ENCODE results near the gene CTNNBL1. TPM values are rescaled to one million over a fixed set of nuclear protein-coding genes. Genes with fewer than 3 reads are reported as not detected.
A peak's percentile ranks its signal among the peaks of the same experiment; 100 is the strongest.
"Not testable (repeated sequence)": the region's sequence is repeated elsewhere in the genome, so short reads cannot be mapped to it uniquely, and the experiment has no call there.

CTNNBL1 gene
- total RNA-seq, 2 experiments from 2014 or later, result 66.4 to 75.4 TPM

GRCh38 chr20:37664595-37664994 lies 29.2 kb upstream of the CTNNBL1 start:
- peaks cover 15% of the 10 kb centered on the region for H3K27me3 Mint-ChIP-seq (ENCODE audit: low read depth)
- H3K36me3 Mint-ChIP-seq (ENCODE audit: low read depth); H3K4me3 Mint-ChIP-seq; H3K4me1 Mint-ChIP-seq (ENCODE audit: low read depth); CTCF ChIA-PET; H3K27ac Mint-ChIP-seq; DNase-seq; H3K9me3 Mint-ChIP-seq; intact Hi-C loops (cut with micrococcal nuclease): not testable (repeated sequence)

- Mint-ChIP-seq H3K4me1 (ENCODE audit: low read depth) (no peaks in the 10 kb centered on the region), H3K9me3 (peaks cover 5% of the 10 kb centered on the region), H3K27ac (no peak overlapping the region), H3K4me3 (no peak overlapping the region), H3K27me3 (ENCODE audit: low read depth) (peaks cover 36% of the 10 kb centered on the region), H3K36me3 (ENCODE audit: low read depth) (no peaks in the 10 kb centered on the region)
- intact Hi-C loops (cut with micrococcal nuclease), result no loop called here
- CTCF ChIA-PET, result no interaction called here
- DNase-seq, result no peak
Measured at GRCh38 chr20:37668166-37668565, 25.7 kb upstream of the CTNNBL1 start.

GRCh38 chr20:37669062-37669772 lies 24.6 kb upstream of the CTNNBL1 start:
- Mint-ChIP-seq H3K4me3 (no peak overlapping the region), H3K4me1 (ENCODE audit: low read depth) (no peaks in the 10 kb centered on the region), H3K36me3 (ENCODE audit: low read depth) (no peaks in the 10 kb centered on the region), H3K9me3 (peaks cover 5% of the 10 kb centered on the region), H3K27me3 (ENCODE audit: low read depth) (peaks cover 33% of the 10 kb centered on the region), H3K27ac (no peak overlapping the region)
- intact Hi-C loops (cut with micrococcal nuclease), result no loop called here
- DNase-seq, result no peak
- CTCF ChIA-PET, result no interaction called here

GRCh38 chr20:37669773-37670236 lies 24.0 kb upstream of the CTNNBL1 start:
- Mint-ChIP-seq H3K27ac (no peak overlapping the region), H3K27me3 (ENCODE audit: low read depth) (peaks cover 33% of the 10 kb centered on the region), H3K9me3 (peaks cover 2% of the 10 kb centered on the region), H3K36me3 (ENCODE audit: low read depth) (no peaks in the 10 kb centered on the region), H3K4me1 (ENCODE audit: low read depth) (no peaks in the 10 kb centered on the region), H3K4me3 (no peak overlapping the region)
- CTCF ChIA-PET, result no interaction called here
- intact Hi-C loops (cut with micrococcal nuclease), result no loop called here
- no peak for DNase-seq

GRCh38 chr20:37670351-37670791 lies 23.5 kb upstream of the CTNNBL1 start:
- H3K4me3 Mint-ChIP-seq, result no peak overlapping the region
- intact Hi-C loops (cut with micrococcal nuclease), result no loop called here
- H3K27ac Mint-ChIP-seq, result no peak overlapping the region
- H3K27me3 Mint-ChIP-seq (ENCODE audit: low read depth), result peaks cover 33% of the 10 kb centered on the region
- no peaks in the 10 kb centered on the region for H3K4me1 Mint-ChIP-seq (ENCODE audit: low read depth)
- no peak for DNase-seq
- H3K9me3 Mint-ChIP-seq, result peaks cover 2% of the 10 kb centered on the region
- H3K36me3 Mint-ChIP-seq (ENCODE audit: low read depth), result no peaks in the 10 kb centered on the region
- CTCF ChIA-PET, result no interaction called here

GRCh38 chr20:37672143-37672542 lies 21.7 kb upstream of the CTNNBL1 start:
- no peak for DNase-seq
- CTCF ChIA-PET, result no interaction called here
- intact Hi-C loops (cut with micrococcal nuclease), result no loop called here
- H3K27ac Mint-ChIP-seq, result no peak overlapping the region
- H3K27me3 Mint-ChIP-seq (ENCODE audit: low read depth), result peaks cover 33% of the 10 kb centered on the region
- no peaks in the 10 kb centered on the region for H3K9me3 Mint-ChIP-seq
- H3K4me3 Mint-ChIP-seq, result no peak overlapping the region
- no peaks in the 10 kb centered on the region for H3K4me1 Mint-ChIP-seq (ENCODE audit: low read depth)
- no peaks in the 10 kb centered on the region for H3K36me3 Mint-ChIP-seq (ENCODE audit: low read depth)

- intact Hi-C loops (cut with micrococcal nuclease), result no loop called here
- H3K9me3 Mint-ChIP-seq, result no peaks in the 10 kb centered on the region
- no peak overlapping the region for H3K27ac Mint-ChIP-seq
- CTCF ChIA-PET, result no interaction called here
- DNase-seq, result no peak
- no peaks in the 10 kb centered on the region for H3K4me1 Mint-ChIP-seq (ENCODE audit: low read depth)
- H3K36me3 Mint-ChIP-seq (ENCODE audit: low read depth), result no peaks in the 10 kb centered on the region
- H3K27me3 Mint-ChIP-seq (ENCODE audit: low read depth), result peaks cover 38% of the 10 kb centered on the region
- H3K4me3 Mint-ChIP-seq, result no peak overlapping the region
Measured at GRCh38 chr20:37673444-37673843, 20.4 kb upstream of the CTNNBL1 start.

- no peaks in the 10 kb centered on the region for H3K36me3 Mint-ChIP-seq (ENCODE audit: low read depth)
- no peak for DNase-seq
- peaks cover 21% of the 10 kb centered on the region for H3K27me3 Mint-ChIP-seq (ENCODE audit: low read depth)
Measured at GRCh38 chr20:37676440-37676839, 17.4 kb upstream of the CTNNBL1 start.

GRCh38 chr20:37677969-37678861 lies 15.6 kb upstream of the CTNNBL1 start:
- peaks cover 17% of the 10 kb centered on the region for H3K27me3 Mint-ChIP-seq (ENCODE audit: low read depth)
- CTCF ChIA-PET, result interaction anchor here (0.6 kb wide), 1 partner anchor 342 kb away, joined by 3 read pairs; no protein-coding TSS in a partner anchor
- H3K4me3 Mint-ChIP-seq, result no peak overlapping the region
- H3K36me3 Mint-ChIP-seq (ENCODE audit: low read depth), result no peaks in the 10 kb centered on the region
- H3K9me3 Mint-ChIP-seq, result no peaks in the 10 kb centered on the region
- no peak for DNase-seq
- intact Hi-C loops (cut with micrococcal nuclease), result no loop called here
- no peaks in the 10 kb centered on the region for H3K4me1 Mint-ChIP-seq (ENCODE audit: low read depth)
- H3K27ac Mint-ChIP-seq, result no peak overlapping the region

More at GRCh38 chr20:37676440-37676839, 17.4 kb upstream of the CTNNBL1 start:
- Mint-ChIP-seq H3K4me1 (ENCODE audit: low read depth) (no peaks in the 10 kb centered on the region), H3K4me3 (no peak overlapping the region), H3K9me3 (no peaks in the 10 kb centered on the region), H3K27ac (no peak overlapping the region)
- CTCF ChIA-PET, result no interaction called here
- intact Hi-C loops (cut with micrococcal nuclease), result no loop called here

GRCh38 chr20:37679751-37680150 lies 14.1 kb upstream of the CTNNBL1 start:
- H3K9me3 Mint-ChIP-seq, H3K4me3 Mint-ChIP-seq: not testable (repeated sequence)

GRCh38 chr20:37680420-37680819 lies 13.4 kb upstream of the CTNNBL1 start:
- Mint-ChIP-seq H3K36me3 (ENCODE audit: low read depth) (no peaks in the 10 kb centered on the region), H3K4me3 (no peak overlapping the region), H3K4me1 (ENCODE audit: low read depth) (no peaks in the 10 kb centered on the region), H3K27me3 (ENCODE audit: low read depth) (peaks cover 20% of the 10 kb centered on the region), H3K9me3 (no peaks in the 10 kb centered on the region), H3K27ac (peak overlapping the region; percentile 15)
- CTCF ChIA-PET, result no interaction called here
- no peak for DNase-seq
- intact Hi-C loops (cut with micrococcal nuclease), result no loop called here

More at GRCh38 chr20:37679751-37680150, 14.1 kb upstream of the CTNNBL1 start:
- CTCF ChIA-PET; H3K36me3 Mint-ChIP-seq (ENCODE audit: low read depth); DNase-seq; H3K27ac Mint-ChIP-seq; H3K4me1 Mint-ChIP-seq (ENCODE audit: low read depth); intact Hi-C loops (cut with micrococcal nuclease): not testable (repeated sequence)
- H3K27me3 Mint-ChIP-seq (ENCODE audit: low read depth), result peaks cover 17% of the 10 kb centered on the region

- no peak overlapping the region for H3K27ac Mint-ChIP-seq
- DNase-seq, result no peak
- H3K27me3 Mint-ChIP-seq (ENCODE audit: low read depth), result peaks cover 20% of the 10 kb centered on the region
- intact Hi-C loops (cut with micrococcal nuclease), result no loop called here
- no peaks in the 10 kb centered on the region for H3K9me3 Mint-ChIP-seq
- H3K4me3 Mint-ChIP-seq, result no peak overlapping the region
- CTCF ChIA-PET, result interaction anchor here (0.5 kb wide), 1 partner anchor 1073 kb away, joined by 3 read pairs; no protein-coding TSS in a partner anchor
- H3K36me3 Mint-ChIP-seq (ENCODE audit: low read depth), result no peaks in the 10 kb centered on the region
- H3K4me1 Mint-ChIP-seq (ENCODE audit: low read depth), result peaks cover 1% of the 10 kb centered on the region
Measured at GRCh38 chr20:37681384-37682112, 12.3 kb upstream of the CTNNBL1 start.

Data from activated naive CD4-positive, alpha-beta T cell treated with anti-CD3 and anti-CD28 coated beads for 36 hours (primary cell).